H1 (cell line): ENCODE measurements around the gene UQCRQ. TPM values are rescaled to one million over a fixed set of nuclear protein-coding genes. Genes with fewer than 3 reads are reported as not detected.

Source experiments
- JUND ChIP-seq: IDR thresholded peaks from 2 replicates; pipeline ENCODE4 v1.6.1; 2011; ENCODE audit warnings: mild to moderate bottlenecking, improper control_type of control experiment, low read length
- POLR2A ChIP-seq, 2 experiments: IDR thresholded peaks; 1 replicate in 1 of 2; 2 replicates in 1 of 2; pipeline ENCODE4 v1.6.1; 2011; ENCODE audit warnings: low read depth in 2 of 2, low read length in 2 of 2, mild to moderate bottlenecking in 2 of 2; ENCODE audit errors: control extremely low read depth in 1 of 2
- polyA plus RNA-seq, 7 experiments: library from polyadenylated mRNA; depleted of rRNA in 3 of 7; stranded (reverse) in 5 of 7; unstranded in 2 of 7; fragments of >200 nt in 5 of 7; fragments of 200-250 nt in 2 of 7; gene quantifications; 1 replicate in 5 of 7; 2 replicates in 1 of 7; 4 replicates in 1 of 7; pipeline versions ENCODE4 v1.2.1 to v1.2.3, GENCODE V29; 2011 to 2013; ENCODE audit warnings: missing spikeins in 2 of 7, mixed read lengths in 2 of 7
- total RNA-seq: library from RNA; stranded (reverse); fragmentation: NEBNext Ultra II Directional; extraction: Animal tissue kit (Norgen Biotek cat#: 25700); gene quantifications from 2 replicates; pipeline ENCODE4 v1.2.1, GENCODE V29; 2021

The UQCRQ gene
- total and polyA plus RNA-seq, 2 of the 8 experiments (the other 6 are each of a cell fraction or from before 2014, with no cell fraction given) = 177 to 293 TPM

GRCh38 chr5:132830436-132831094 is 35.9 kb upstream of the UQCRQ start, which contains the start of gene SHROOM1 (continued):
- TF ChIP-seq JUND (no peak), POLR2A (IDR thresholded peaks at IDR 0.05; ENCODE audit: control extremely low read depth in 1 of 2, low read depth in 2 of 2, low read length in 2 of 2) (no peak; a peak in 1 of 3 replicates)
